GM23338 (cell line): ENCODE data around the gene SRPK2. TPM values are rescaled to one million over a fixed set of nuclear protein-coding genes. Genes with fewer than 3 reads are reported as not detected.
"Not testable (repeated sequence)": the region's sequence is repeated elsewhere in the genome, so short reads cannot be mapped to it uniquely, and the experiment has no call there.

Source experiments
- ATAC-seq: fragments of 200-7000 bp; cut with Tn5 transposase; 3 replicates; pipeline ENCODE4 v1.9.1; 2020
- DNase-seq: peaks from one replicate; pipeline ENCODE4 v3.0.0-alpha.2; 2015; ENCODE audit warnings: low spot score
- H2AFZ ChIP-seq: fragments of 200-600 bp; sonication (generic); 2 replicates; pipeline ENCODE4 v1.8.0; 2016; ENCODE audit warnings: antibody characterized with exemption, mild to moderate bottlenecking, moderate library complexity
- H3F3A ChIP-seq: fragments of 200-600 bp; sonication (generic); replicated peaks from 2 replicates; pipeline ENCODE4 v1.8.0; 2017; ENCODE audit warnings: antibody characterized with exemption, mixed run types, low read depth
- H3K27ac ChIP-seq: fragments of 200-600 bp; sonication (generic); 2 replicates; pipeline ENCODE4 v1.6.1; 2016; ENCODE audit warnings: low read depth
- H3K27me3 ChIP-seq: fragments of 200-600 bp; sonication (generic); 2 replicates; pipeline ENCODE4 v1.8.0; 2016; ENCODE audit warnings: mild to moderate bottlenecking, mixed run types, moderate library complexity; ENCODE audit not compliant: insufficient read depth
- H3K36me3 ChIP-seq: fragments of 200-600 bp; sonication (generic); 2 replicates; pipeline ENCODE4 v1.8.0; 2016; ENCODE audit warnings: mild to moderate bottlenecking; ENCODE audit not compliant: insufficient read depth
- H3K4me1 ChIP-seq: fragments of 200-600 bp; sonication (generic); 2 replicates; pipeline ENCODE4 v1.8.0; 2016; ENCODE audit warnings: mild to moderate bottlenecking, moderate library complexity; ENCODE audit not compliant: insufficient read depth
- H3K4me2 ChIP-seq: fragments of 200-600 bp; sonication (generic); 2 replicates; pipeline ENCODE4 v1.7.1; 2017; ENCODE audit warnings: mixed run types
- H3K4me3 ChIP-seq: fragments of 200-600 bp; sonication (generic); 2 replicates; pipeline ENCODE4 v1.6.1; 2016; ENCODE audit warnings: mixed run types
- H3K79me2 ChIP-seq: fragments of 200-600 bp; sonication (generic); replicated peaks from 2 replicates; pipeline ENCODE4 v1.8.0; 2017; ENCODE audit warnings: mild to moderate bottlenecking; ENCODE audit not compliant: insufficient read depth
- H3K9me2 ChIP-seq: fragments of 200-600 bp; sonication (generic); 2 replicates; pipeline ENCODE4 v1.8.0; 2017; ENCODE audit not compliant: insufficient read depth
- H4K20me1 ChIP-seq: fragments of 200-600 bp; sonication (generic); replicated peaks from 2 replicates; pipeline ENCODE4 v1.8.0; 2017; ENCODE audit warnings: mild to moderate bottlenecking; ENCODE audit not compliant: insufficient read depth
- H3K27ac Mint-ChIP-seq: 2 replicates; pipeline ENCODE4 v1.8.0; 2020; ENCODE audit warnings: inconsistent platforms, mild to moderate bottlenecking, moderate library complexity, mixed read lengths
- H3K27me3 Mint-ChIP-seq: 3 replicates; pipeline ENCODE4 v1.8.0; 2022; ENCODE audit warnings: low read depth, mild to moderate bottlenecking, moderate library complexity, mixed read lengths, inconsistent platforms; ENCODE audit not compliant: insufficient read depth, poor library complexity
- H3K36me3 Mint-ChIP-seq: 3 replicates; pipeline ENCODE4 v1.8.0; 2021; ENCODE audit warnings: low read depth, mild to moderate bottlenecking, inconsistent platforms, moderate library complexity, mixed read lengths
- H3K4me1 Mint-ChIP-seq: 3 replicates; pipeline ENCODE4 v1.8.0; 2020; ENCODE audit warnings: mild to moderate bottlenecking, inconsistent platforms, mixed read lengths
- H3K4me3 Mint-ChIP-seq: 3 replicates; pipeline ENCODE4 v1.8.0; 2021; ENCODE audit warnings: moderate library complexity, mild to moderate bottlenecking, inconsistent platforms, mixed read lengths
- H3K9me3 Mint-ChIP-seq: 3 replicates; pipeline ENCODE4 v1.8.0; 2020; ENCODE audit warnings: moderate library complexity, mild to moderate bottlenecking, inconsistent platforms, mixed read lengths
- EZH2 ChIP-seq: fragments of 200-600 bp; sonication (generic); IDR thresholded peaks from one replicate; pipeline ENCODE4 v1.8.0; 2017; ENCODE audit warnings: antibody characterized with exemption, mild to moderate bottlenecking, low read depth; ENCODE audit not compliant: unreplicated experiment
- EZH2phosphoT487 ChIP-seq: fragments of 200-600 bp; sonication (generic); IDR thresholded peaks from one replicate; pipeline ENCODE4 v1.8.1; 2018; ENCODE audit warnings: antibody characterized with exemption; ENCODE audit not compliant: unreplicated experiment
- JUNB ChIP-seq: IDR thresholded peaks from one replicate; pipeline ENCODE4 v1.6.1; 2016; ENCODE audit warnings: antibody characterized with exemption; ENCODE audit not compliant: unreplicated experiment
- NANOG ChIP-seq: IDR thresholded peaks from 2 replicates; pipeline ENCODE4 v1.6.1; 2016; ENCODE audit warnings: antibody characterized with exemption, borderline replicate concordance
- STAT1 ChIP-seq: IDR thresholded peaks from one replicate; pipeline ENCODE4 v1.6.1; 2016; ENCODE audit warnings: antibody characterized with exemption; ENCODE audit not compliant: unreplicated experiment
- ZNF114 ChIP-seq: fragments of 250-450 bp; sonication (Bioruptor Pico); IDR thresholded peaks from 2 replicates; pipeline ENCODE4 v1.5.0; 2020; ENCODE audit warnings: mild to moderate bottlenecking, moderate library complexity
- ZNF462 ChIP-seq: fragments of 250-450 bp; sonication (Bioruptor Pico); IDR thresholded peaks from 2 replicates; pipeline ENCODE4 v1.5.0; 2020; ENCODE audit warnings: mild to moderate bottlenecking, moderate library complexity
- polyA plus RNA-seq: library from polyadenylated mRNA; unstranded; fragments of >200 nt; fragmentation: Nextera tagmentation; extraction: Ambion mirVana; gene quantifications from 2 replicates; pipeline ENCODE4 v1.2.1, GENCODE V29; 2016
- total RNA-seq: library from RNA; depleted of rRNA; stranded (reverse); fragments of >200 nt; shearing (Covaris generic); gene quantifications from 2 replicates; pipeline ENCODE4 v1.2.3, GENCODE V29; 2014
- TF ChIP-seq, protein P1 (sequence below), 2 experiments: fragments of 200-600 bp in 1 of 2; sonication (generic) in 1 of 2; conservative IDR thresholded peaks; 2 replicates each; pipeline versions ENCODE4 v1.5.1 to v1.6.1; 2016 to 2017; ENCODE audit warnings: antibody characterized with exemption in 2 of 2, low read depth in 2 of 2, mild to moderate bottlenecking in 2 of 2, moderate library complexity in 1 of 2
- TF ChIP-seq, protein P2 (sequence below): IDR thresholded peaks from one replicate; pipeline ENCODE4 v1.6.1; 2018; ENCODE audit warnings: antibody characterized with exemption; ENCODE audit not compliant: unreplicated experiment

SRPK2 gene
- total and polyA plus RNA-seq, 2 experiments from 2014 or later, result 66.3 to 91.5 TPM

DNA sequence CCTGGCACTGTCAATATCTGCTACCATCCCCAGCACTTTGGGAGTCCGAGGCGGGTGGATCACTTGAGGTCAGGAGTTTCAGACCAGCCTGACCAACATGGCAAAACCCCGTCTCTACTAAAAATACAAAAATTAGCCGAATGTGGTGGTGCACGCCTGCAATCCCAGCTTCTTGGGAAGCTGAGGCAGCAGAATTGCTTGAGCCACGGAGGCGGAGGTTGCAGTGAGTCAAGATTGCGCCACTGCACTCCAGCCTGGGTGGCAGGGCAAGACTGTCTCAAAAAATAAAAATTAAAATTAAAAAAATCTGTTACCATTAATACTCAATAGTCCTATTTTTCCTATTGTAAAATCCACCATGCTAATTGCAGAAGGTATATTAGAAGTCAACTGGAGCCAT is 64.1 kb downstream of the SRPK2 start:
- H3K36me3 Mint-ChIP-seq, H2AFZ ChIP-seq, H3K36me3 ChIP-seq, H3K27me3 Mint-ChIP-seq, H3F3A ChIP-seq, H3K9me3 Mint-ChIP-seq, DNase-seq, H3K4me3 ChIP-seq, H3K9me2 ChIP-seq, H3K4me1 Mint-ChIP-seq, H3K27ac Mint-ChIP-seq, H3K27ac ChIP-seq, H3K4me2 ChIP-seq, ATAC-seq, H3K4me1 ChIP-seq, H3K27me3 ChIP-seq, H3K4me3 Mint-ChIP-seq: not testable (repeated sequence)
- H3K79me2 ChIP-seq, result peaks cover 100% of the 10 kb centered on the region
- H4K20me1 ChIP-seq, result peaks cover 42% of the 10 kb centered on the region

DNA sequence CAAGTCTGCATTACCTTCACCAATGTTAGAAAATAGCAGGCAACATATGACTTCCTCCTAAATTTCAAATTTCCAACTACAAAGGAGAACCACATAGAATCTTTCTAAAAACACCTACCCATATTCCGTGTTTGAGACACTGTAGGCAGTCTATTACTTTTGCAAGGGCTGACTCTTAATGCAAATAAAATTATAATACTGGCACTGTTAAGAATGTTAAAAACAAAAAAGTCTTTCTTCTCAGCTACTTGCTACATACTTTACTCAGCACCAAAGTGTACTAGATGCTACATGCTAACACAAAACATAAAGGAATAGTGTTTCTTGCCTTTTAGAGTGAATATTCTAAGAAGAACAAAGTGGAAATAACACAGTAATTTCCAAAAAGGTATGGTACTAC is 65.4 kb downstream of the SRPK2 start:
- no peaks in the 10 kb centered on the region; the same call in 1 of the 2 replicates for H3K9me2 ChIP-seq
- Mint-ChIP-seq H3K27ac (no peak overlapping the region), H3K4me1 (peaks cover 3% of the 10 kb centered on the region; the same call in 2 of the 3 replicates), H3K27me3 (peaks cover 5% of the 10 kb centered on the region), H3K36me3 (peaks cover 6% of the 10 kb centered on the region; the same call in 2 of the 3 replicates), H3K9me3 (no peaks in the 10 kb centered on the region; the same call in 2 of the 3 replicates), H3K4me3 (no peak overlapping the region)
- H3K79me2 ChIP-seq, result peaks cover 100% of the 10 kb centered on the region
- TF ChIP-seq NANOG (no peak), ZNF462 (no peak), JUNB (no peak), STAT1 (no peak), EZH2phosphoT487 (no peak), EZH2 (no peak), ZNF114 (no peak)
- TF ChIP-seq, protein P1, sequence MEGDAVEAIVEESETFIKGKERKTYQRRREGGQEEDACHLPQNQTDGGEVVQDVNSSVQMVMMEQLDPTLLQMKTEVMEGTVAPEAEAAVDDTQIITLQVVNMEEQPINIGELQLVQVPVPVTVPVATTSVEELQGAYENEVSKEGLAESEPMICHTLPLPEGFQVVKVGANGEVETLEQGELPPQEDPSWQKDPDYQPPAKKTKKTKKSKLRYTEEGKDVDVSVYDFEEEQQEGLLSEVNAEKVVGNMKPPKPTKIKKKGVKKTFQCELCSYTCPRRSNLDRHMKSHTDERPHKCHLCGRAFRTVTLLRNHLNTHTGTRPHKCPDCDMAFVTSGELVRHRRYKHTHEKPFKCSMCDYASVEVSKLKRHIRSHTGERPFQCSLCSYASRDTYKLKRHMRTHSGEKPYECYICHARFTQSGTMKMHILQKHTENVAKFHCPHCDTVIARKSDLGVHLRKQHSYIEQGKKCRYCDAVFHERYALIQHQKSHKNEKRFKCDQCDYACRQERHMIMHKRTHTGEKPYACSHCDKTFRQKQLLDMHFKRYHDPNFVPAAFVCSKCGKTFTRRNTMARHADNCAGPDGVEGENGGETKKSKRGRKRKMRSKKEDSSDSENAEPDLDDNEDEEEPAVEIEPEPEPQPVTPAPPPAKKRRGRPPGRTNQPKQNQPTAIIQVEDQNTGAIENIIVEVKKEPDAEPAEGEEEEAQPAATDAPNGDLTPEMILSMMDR (conservative IDR thresholded peaks at IDR 0.05; ENCODE audit: low read depth in 2 of 2), result no peak
- TF ChIP-seq, protein P2, sequence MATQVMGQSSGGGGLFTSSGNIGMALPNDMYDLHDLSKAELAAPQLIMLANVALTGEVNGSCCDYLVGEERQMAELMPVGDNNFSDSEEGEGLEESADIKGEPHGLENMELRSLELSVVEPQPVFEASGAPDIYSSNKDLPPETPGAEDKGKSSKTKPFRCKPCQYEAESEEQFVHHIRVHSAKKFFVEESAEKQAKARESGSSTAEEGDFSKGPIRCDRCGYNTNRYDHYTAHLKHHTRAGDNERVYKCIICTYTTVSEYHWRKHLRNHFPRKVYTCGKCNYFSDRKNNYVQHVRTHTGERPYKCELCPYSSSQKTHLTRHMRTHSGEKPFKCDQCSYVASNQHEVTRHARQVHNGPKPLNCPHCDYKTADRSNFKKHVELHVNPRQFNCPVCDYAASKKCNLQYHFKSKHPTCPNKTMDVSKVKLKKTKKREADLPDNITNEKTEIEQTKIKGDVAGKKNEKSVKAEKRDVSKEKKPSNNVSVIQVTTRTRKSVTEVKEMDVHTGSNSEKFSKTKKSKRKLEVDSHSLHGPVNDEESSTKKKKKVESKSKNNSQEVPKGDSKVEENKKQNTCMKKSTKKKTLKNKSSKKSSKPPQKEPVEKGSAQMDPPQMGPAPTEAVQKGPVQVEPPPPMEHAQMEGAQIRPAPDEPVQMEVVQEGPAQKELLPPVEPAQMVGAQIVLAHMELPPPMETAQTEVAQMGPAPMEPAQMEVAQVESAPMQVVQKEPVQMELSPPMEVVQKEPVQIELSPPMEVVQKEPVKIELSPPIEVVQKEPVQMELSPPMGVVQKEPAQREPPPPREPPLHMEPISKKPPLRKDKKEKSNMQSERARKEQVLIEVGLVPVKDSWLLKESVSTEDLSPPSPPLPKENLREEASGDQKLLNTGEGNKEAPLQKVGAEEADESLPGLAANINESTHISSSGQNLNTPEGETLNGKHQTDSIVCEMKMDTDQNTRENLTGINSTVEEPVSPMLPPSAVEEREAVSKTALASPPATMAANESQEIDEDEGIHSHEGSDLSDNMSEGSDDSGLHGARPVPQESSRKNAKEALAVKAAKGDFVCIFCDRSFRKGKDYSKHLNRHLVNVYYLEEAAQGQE, result no peak
- no peak overlapping the region for H2AFZ ChIP-seq
- H3K4me1 ChIP-seq, result no peaks in the 10 kb centered on the region; the same call in 1 of the 2 replicates
- peaks cover 36% of the 10 kb centered on the region for H4K20me1 ChIP-seq
- H3F3A ChIP-seq, result no peaks in the 10 kb centered on the region
- H3K27me3 ChIP-seq, result no peaks in the 10 kb centered on the region
- DNase-seq, result no peak
- H3K4me2 ChIP-seq, result no peak overlapping the region
- no peak overlapping the region for H3K27ac ChIP-seq
- H3K36me3 ChIP-seq, result no peaks in the 10 kb centered on the region
- H3K4me3 ChIP-seq, result no peak overlapping the region
- ATAC-seq, result no peak
